ENCODE data around the gene ERV3-1. TPM values are rescaled to one million over a fixed set of nuclear protein-coding genes. Genes with fewer than 3 reads are reported as not detected.
"Not testable (repeated sequence)": the region's sequence is repeated elsewhere in the genome, so short reads cannot be mapped to it uniquely, and the experiment has no call there.

Gene ERV3-1
- total and polyA plus RNA-seq, 9 of the 15 experiments (the other 6 are each of a cell fraction or from before 2014, with no cell fraction given): 10.2 to 30.0 (median 22.0) TPM

DNA sequence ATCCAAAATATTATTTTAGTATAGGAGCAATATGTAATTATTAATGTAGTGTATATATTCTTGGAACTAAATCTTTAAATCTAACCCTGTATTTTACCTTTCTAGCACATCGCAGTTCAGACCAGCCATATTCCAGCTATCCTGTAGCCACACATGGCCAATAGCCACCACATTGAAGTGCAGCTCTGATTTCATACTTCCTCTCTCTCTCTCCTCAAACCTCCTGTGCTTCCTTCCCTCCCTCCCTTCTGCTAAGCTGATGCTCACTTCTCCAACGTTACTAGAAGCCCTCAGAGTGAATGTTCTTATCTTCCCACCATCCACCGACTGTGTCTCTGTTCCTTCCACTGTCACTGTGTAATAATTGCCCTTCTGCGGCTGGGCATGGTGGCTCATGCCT, 549 bp upstream of the ERV3-1 start:
- peaks cover 18% of the 10 kb centered on the region for H3K36me3 ChIP-seq (ENCODE audit: control insufficient read depth, insufficient read depth, low read length)
- BruUV-seq (replicated peaks); H3K9me3 ChIP-seq (replicated peaks; ENCODE audit: control insufficient read depth, insufficient read depth, low read depth, low read length); H3K9me1 ChIP-seq (ENCODE audit: control insufficient read depth, insufficient read depth, low read length); H3K4me3 ChIP-seq; FAIRE-seq; H4K20me1 ChIP-seq (replicated peaks; ENCODE audit: control insufficient read depth, insufficient read depth, low read length); H3K27me3 ChIP-seq (ENCODE audit: control insufficient read depth in 2 of 2, insufficient read depth in 2 of 2, low read length in 2 of 2); CTCF ChIA-PET (ENCODE audit: low intra/inter-chr PET ratio); in situ Hi-C loops (cut with MboI); intact Hi-C loops (cut with micrococcal nuclease): not testable (repeated sequence)
- POLR2A ChIA-PET: interaction anchor here (0.6 to 1.4 kb wide), 4 partner anchors 14 to 367 kb away, joined by 3 to 7 read pairs (median 4); partner anchors contain the start of gene ZNF92
- H3K4me1 ChIP-seq (replicated peaks in 1 of 2; ENCODE audit: control insufficient read depth in 2 of 2, insufficient read depth in 2 of 2, low read length in 2 of 2): peaks cover 16% of the 10 kb centered on the region in 2 experiments; a peak in 4 of 5 replicates
- 30% methylated on average over 4 of the region's 4 CpGs for WGBS (ENCODE audit: insufficient coverage, low coverage, missing lambda C conversion rate)
- H2AFZ ChIP-seq (ENCODE audit: low read depth, low read length): peak overlapping the region; percentile 91
- H3K27ac ChIP-seq (ENCODE audit: extremely low read depth, low read depth, low read length): peak overlapping the region; percentile 83; the same call in 2 of the 3 replicates
- H3K4me2 ChIP-seq (ENCODE audit: insufficient read depth, low read length): peak overlapping the region; percentile 90
- DNase-seq (ENCODE audit: extremely low read depth in 1 of 4, low spot score in 3 of 4) (peak in 1 of 4 experiments; percentile 53), ATAC-seq (peak; percentile 23)
- peaks cover 46% of the 10 kb centered on the region for H3K79me2 ChIP-seq (ENCODE audit: control insufficient read depth, insufficient read depth, low read length)
- peak overlapping the region in 1 of 2 experiments; percentile 83; a peak in 2 of 4 replicates for H3K9ac ChIP-seq (ENCODE audit: insufficient read depth in 1 of 2, low read depth in 2 of 2, low read length in 2 of 2)
- TF ChIP-seq, protein P1, sequence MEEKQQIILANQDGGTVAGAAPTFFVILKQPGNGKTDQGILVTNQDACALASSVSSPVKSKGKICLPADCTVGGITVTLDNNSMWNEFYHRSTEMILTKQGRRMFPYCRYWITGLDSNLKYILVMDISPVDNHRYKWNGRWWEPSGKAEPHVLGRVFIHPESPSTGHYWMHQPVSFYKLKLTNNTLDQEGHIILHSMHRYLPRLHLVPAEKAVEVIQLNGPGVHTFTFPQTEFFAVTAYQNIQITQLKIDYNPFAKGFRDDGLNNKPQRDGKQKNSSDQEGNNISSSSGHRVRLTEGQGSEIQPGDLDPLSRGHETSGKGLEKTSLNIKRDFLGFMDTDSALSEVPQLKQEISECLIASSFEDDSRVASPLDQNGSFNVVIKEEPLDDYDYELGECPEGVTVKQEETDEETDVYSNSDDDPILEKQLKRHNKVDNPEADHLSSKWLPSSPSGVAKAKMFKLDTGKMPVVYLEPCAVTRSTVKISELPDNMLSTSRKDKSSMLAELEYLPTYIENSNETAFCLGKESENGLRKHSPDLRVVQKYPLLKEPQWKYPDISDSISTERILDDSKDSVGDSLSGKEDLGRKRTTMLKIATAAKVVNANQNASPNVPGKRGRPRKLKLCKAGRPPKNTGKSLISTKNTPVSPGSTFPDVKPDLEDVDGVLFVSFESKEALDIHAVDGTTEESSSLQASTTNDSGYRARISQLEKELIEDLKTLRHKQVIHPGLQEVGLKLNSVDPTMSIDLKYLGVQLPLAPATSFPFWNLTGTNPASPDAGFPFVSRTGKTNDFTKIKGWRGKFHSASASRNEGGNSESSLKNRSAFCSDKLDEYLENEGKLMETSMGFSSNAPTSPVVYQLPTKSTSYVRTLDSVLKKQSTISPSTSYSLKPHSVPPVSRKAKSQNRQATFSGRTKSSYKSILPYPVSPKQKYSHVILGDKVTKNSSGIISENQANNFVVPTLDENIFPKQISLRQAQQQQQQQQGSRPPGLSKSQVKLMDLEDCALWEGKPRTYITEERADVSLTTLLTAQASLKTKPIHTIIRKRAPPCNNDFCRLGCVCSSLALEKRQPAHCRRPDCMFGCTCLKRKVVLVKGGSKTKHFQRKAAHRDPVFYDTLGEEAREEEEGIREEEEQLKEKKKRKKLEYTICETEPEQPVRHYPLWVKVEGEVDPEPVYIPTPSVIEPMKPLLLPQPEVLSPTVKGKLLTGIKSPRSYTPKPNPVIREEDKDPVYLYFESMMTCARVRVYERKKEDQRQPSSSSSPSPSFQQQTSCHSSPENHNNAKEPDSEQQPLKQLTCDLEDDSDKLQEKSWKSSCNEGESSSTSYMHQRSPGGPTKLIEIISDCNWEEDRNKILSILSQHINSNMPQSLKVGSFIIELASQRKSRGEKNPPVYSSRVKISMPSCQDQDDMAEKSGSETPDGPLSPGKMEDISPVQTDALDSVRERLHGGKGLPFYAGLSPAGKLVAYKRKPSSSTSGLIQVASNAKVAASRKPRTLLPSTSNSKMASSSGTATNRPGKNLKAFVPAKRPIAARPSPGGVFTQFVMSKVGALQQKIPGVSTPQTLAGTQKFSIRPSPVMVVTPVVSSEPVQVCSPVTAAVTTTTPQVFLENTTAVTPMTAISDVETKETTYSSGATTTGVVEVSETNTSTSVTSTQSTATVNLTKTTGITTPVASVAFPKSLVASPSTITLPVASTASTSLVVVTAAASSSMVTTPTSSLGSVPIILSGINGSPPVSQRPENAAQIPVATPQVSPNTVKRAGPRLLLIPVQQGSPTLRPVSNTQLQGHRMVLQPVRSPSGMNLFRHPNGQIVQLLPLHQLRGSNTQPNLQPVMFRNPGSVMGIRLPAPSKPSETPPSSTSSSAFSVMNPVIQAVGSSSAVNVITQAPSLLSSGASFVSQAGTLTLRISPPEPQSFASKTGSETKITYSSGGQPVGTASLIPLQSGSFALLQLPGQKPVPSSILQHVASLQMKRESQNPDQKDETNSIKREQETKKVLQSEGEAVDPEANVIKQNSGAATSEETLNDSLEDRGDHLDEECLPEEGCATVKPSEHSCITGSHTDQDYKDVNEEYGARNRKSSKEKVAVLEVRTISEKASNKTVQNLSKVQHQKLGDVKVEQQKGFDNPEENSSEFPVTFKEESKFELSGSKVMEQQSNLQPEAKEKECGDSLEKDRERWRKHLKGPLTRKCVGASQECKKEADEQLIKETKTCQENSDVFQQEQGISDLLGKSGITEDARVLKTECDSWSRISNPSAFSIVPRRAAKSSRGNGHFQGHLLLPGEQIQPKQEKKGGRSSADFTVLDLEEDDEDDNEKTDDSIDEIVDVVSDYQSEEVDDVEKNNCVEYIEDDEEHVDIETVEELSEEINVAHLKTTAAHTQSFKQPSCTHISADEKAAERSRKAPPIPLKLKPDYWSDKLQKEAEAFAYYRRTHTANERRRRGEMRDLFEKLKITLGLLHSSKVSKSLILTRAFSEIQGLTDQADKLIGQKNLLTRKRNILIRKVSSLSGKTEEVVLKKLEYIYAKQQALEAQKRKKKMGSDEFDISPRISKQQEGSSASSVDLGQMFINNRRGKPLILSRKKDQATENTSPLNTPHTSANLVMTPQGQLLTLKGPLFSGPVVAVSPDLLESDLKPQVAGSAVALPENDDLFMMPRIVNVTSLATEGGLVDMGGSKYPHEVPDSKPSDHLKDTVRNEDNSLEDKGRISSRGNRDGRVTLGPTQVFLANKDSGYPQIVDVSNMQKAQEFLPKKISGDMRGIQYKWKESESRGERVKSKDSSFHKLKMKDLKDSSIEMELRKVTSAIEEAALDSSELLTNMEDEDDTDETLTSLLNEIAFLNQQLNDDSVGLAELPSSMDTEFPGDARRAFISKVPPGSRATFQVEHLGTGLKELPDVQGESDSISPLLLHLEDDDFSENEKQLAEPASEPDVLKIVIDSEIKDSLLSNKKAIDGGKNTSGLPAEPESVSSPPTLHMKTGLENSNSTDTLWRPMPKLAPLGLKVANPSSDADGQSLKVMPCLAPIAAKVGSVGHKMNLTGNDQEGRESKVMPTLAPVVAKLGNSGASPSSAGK (IDR thresholded peaks at IDR 0.05): peak; percentile 63
- TF ChIP-seq ESRRA (IDR thresholded peaks at IDR 0.05; ENCODE audit: borderline replicate concordance, low read depth): 0 out of 2 replicates have a peak, but pooled peaks have one; percentile 6
- peak; percentile 11; the same call in 1 of the 2 replicates for TF ChIP-seq CTBP1 (IDR thresholded peaks at IDR 0.05; ENCODE audit: borderline replicate concordance)
- 0 out of 2 replicates have a peak, but pooled peaks have one; percentile 25 for TF ChIP-seq ZNF766 (CRISPR knock-in tag; conservative IDR thresholded peaks at IDR 0.05)
- 0 out of 2 replicates have a peak, but pooled peaks have one; percentile 58 for TF ChIP-seq OTX1 (CRISPR knock-in tag; IDR thresholded peaks at IDR 0.05)
- TF ChIP-seq L3MBTL2 (IDR thresholded peaks at IDR 0.05): 0 out of 2 replicates have a peak, but pooled peaks have one; percentile 35
- peak; percentile 49; the same call in 1 of the 2 replicates for TF ChIP-seq SMARCA5 (IDR thresholded peaks at IDR 0.05)
- peak; percentile 42 for TF ChIP-seq ARID1B (IDR thresholded peaks at IDR 0.05)
- 0 out of 2 replicates have a peak, but pooled peaks have one; percentile 28 for TF ChIP-seq ZZZ3 (IDR thresholded peaks at IDR 0.05)
- TF ChIP-seq KDM1A (IDR thresholded peaks at IDR 0.05): peak in 1 of 2 experiments; percentile 35; a peak in 2 of 4 replicates

Measured in K562 (cell line).